GM12891 (cell line): ENCODE results near the gene ZSCAN21.

Source experiments
- DNase-seq: peaks from one replicate; pipeline ENCODE4 v3.0.0; 2011; ENCODE audit warnings: low spot score; ENCODE audit not compliant: insufficient read length
- FAIRE-seq: peaks from 2 replicates; lab custom pipeline; 2011; peaks lifted over from hg19 to GRCh38; lab: Jason Lieb, UNC
- PAX5 ChIP-seq: IDR thresholded peaks from 2 replicates; pipeline ENCODE4 v1.6.1; 2011; ENCODE audit warnings: low read length, moderate library complexity, mild to moderate bottlenecking; ENCODE audit not compliant: insufficient read depth, severe bottlenecking
- POLR2A ChIP-seq: IDR thresholded peaks from 2 replicates; pipeline ENCODE4 v1.6.1; 2011; ENCODE audit warnings: low read depth, low read length, control low read depth
- POLR2AphosphoS5 ChIP-seq: IDR thresholded peaks from 2 replicates; pipeline ENCODE4 v1.6.1; 2011; ENCODE audit warnings: low read depth, low read length, control low read depth
- POU2F2 ChIP-seq: IDR thresholded peaks from 2 replicates; pipeline ENCODE4 v1.6.1; 2011; ENCODE audit warnings: low read depth, mild to moderate bottlenecking, control low read depth, low read length, moderate library complexity
- SPI1 ChIP-seq: IDR thresholded peaks from 2 replicates; pipeline ENCODE4 v1.6.1; 2011; ENCODE audit warnings: low read depth, low read length, control low read depth
- TAF1 ChIP-seq: IDR thresholded peaks from 2 replicates; pipeline ENCODE4 v1.6.1; 2011; ENCODE audit warnings: low read depth, low read length, control low read depth

The ZSCAN21 gene

GRCh38 chr7:100027197-100027596 is 22.4 kb upstream of the ZSCAN21 start:
- FAIRE-seq (no peak), DNase-seq (no peak)
- no peak for TF ChIP-seq PAX5
- no peak for TF ChIP-seq TAF1
- TF ChIP-seq POLR2AphosphoS5: no peak
- no peak for TF ChIP-seq POU2F2
- no peak for TF ChIP-seq SPI1
- TF ChIP-seq POLR2A: no peak

GRCh38 chr7:100029596-100029995 is 20.0 kb upstream of the ZSCAN21 start:
- no peak for DNase-seq
- TF ChIP-seq POLR2A (no peak), TAF1 (no peak), PAX5 (no peak), SPI1 (no peak), POLR2AphosphoS5 (no peak), POU2F2 (no peak)
- no peak for FAIRE-seq

GRCh38 chr7:100033526-100033925 is 16.0 kb upstream of the ZSCAN21 start:
- FAIRE-seq (no peak), DNase-seq (no peak)
- TF ChIP-seq PAX5 (no peak), POU2F2 (no peak), SPI1 (no peak), TAF1 (no peak), POLR2AphosphoS5 (no peak), POLR2A (no peak)

GRCh38 chr7:100034871-100035510 is 14.6 kb upstream of the ZSCAN21 start:
- DNase-seq (no peak), FAIRE-seq (no peak)
- TF ChIP-seq POLR2AphosphoS5 (no peak), POU2F2 (no peak), SPI1 (no peak), POLR2A (no peak), TAF1 (no peak), PAX5 (no peak)

- FAIRE-seq (no peak), DNase-seq (no peak)
- TF ChIP-seq POU2F2 (no peak), POLR2AphosphoS5 (no peak), TAF1 (no peak), POLR2A (no peak), PAX5 (no peak), SPI1 (no peak)
Observed at GRCh38 chr7:100035876-100036275, 13.7 kb upstream of the ZSCAN21 start.

GRCh38 chr7:100038326-100038725 is 11.2 kb upstream of the ZSCAN21 start:
- no peak for FAIRE-seq
- no peak for DNase-seq
- TF ChIP-seq POLR2A (no peak), POLR2AphosphoS5 (no peak), SPI1 (no peak), POU2F2 (no peak), PAX5 (no peak), TAF1 (no peak)

- TF ChIP-seq SPI1 (no peak), POU2F2 (no peak), PAX5 (no peak), TAF1 (no peak), POLR2AphosphoS5 (no peak), POLR2A (no peak)
- DNase-seq (no peak), FAIRE-seq (no peak)
Observed at GRCh38 chr7:100040575-100040974, 9.0 kb upstream of the ZSCAN21 start.

GRCh38 chr7:100044718-100045117 is 4.9 kb upstream of the ZSCAN21 start:
- peak; percentile 50 for FAIRE-seq

GRCh38 chr7:100048680-100049079 is 894 bp upstream of the ZSCAN21 start:
- FAIRE-seq (no peak), DNase-seq (no peak)
- no peak for TF ChIP-seq POLR2AphosphoS5
- TF ChIP-seq TAF1: no peak
- no peak for TF ChIP-seq POU2F2
- no peak for TF ChIP-seq SPI1
- TF ChIP-seq PAX5: no peak
- TF ChIP-seq POLR2A: no peak

More at GRCh38 chr7:100044718-100045117, 4.9 kb upstream of the ZSCAN21 start:
- no peak for DNase-seq
- TF ChIP-seq SPI1 (no peak), PAX5 (peak; percentile 41)

- TF ChIP-seq POLR2AphosphoS5 (no peak), POU2F2 (no peak), PAX5 (no peak), TAF1 (no peak), SPI1 (no peak), POLR2A (no peak)
- no peak for FAIRE-seq
- DNase-seq: no peak
Observed at GRCh38 chr7:100051611-100052010, 2.0 kb downstream of the ZSCAN21 start.
